Fibroblast of skin of left quadriceps (primary cell): ENCODE data around the gene SCAI.
A peak's percentile ranks its signal among the peaks of the same experiment; 100 is the strongest.
"Not testable (repeated sequence)": the region's sequence is repeated elsewhere in the genome, so short reads cannot be mapped to it uniquely, and the experiment has no call there.

Experiments
- DNase-seq, 2 experiments: peaks; one replicate each; pipeline ENCODE4 v3.0.0-alpha.2; 2013; ENCODE audit warnings: low read depth in 2 of 2

SCAI gene

DNA sequence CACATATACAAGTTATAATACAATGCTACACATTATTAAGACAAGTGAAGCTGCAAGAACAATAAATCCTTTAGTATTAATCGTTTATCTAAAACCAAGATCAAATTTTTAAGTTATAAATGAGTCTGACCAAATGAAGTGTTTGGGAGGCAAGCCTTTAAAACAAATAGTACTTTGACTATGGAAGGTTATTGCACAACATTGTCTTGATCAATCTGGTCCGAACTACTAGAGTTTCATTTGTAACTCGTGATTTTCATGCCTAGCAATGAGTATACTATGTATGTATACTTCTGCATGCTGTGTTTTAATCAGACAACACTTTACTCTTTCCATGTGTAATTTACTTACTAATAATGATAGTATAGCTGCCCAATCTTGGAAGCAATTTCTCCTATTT is 115.3 kb downstream of the SCAI start:
- no peak for DNase-seq

DNA sequence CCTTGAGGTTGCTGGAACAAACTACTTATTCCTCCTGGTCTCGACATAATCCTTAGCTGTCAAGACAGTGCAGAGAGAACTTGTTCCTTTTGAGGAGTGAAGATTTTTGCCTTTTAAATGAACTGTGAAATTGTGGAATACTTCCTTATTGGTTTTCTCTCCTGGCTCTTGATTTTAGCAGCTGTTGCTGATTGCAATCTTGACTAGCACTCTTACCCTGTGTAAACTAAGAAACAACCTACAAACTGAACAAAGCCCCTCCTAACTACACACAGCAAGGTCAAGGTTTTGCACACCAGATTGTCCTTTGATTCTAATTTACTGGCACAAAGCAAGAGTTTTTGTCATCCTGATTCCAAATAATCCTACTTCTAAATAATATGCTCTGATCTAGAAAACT is 118.4 kb downstream of the SCAI start:
- no peak for DNase-seq

GRCh38 chr9:125021069-125021468 is 122.3 kb downstream of the SCAI start:
- no peak for DNase-seq

GRCh38 chr9:125015655-125016054 is 127.7 kb downstream of the SCAI start:
- not testable (repeated sequence) for DNase-seq

- DNase-seq: not testable (repeated sequence)
Measured at GRCh38 chr9:125012013-125012412, 131.3 kb downstream of the SCAI start.

- no peak for DNase-seq
Measured at GRCh38 chr9:125008599-125008998, 134.7 kb downstream of the SCAI start.

DNA sequence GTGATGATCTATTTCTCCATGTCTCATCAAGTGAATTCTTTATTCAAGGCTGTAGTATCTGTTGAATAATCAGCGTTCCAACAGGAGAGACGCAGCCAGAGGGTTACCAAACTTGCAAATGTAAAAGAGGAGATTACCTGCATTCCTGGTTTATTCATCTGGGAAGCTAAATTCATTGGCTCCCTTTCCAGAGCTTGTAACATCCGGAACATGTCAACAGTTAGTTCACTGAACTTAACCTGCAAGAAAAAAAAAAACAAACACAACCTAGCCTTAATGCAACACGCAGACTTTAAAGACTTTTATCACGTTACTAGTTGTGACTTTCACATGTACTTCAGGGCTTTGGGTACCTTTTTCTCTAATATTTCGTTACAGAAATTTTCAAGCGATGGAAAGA is 140.0 kb downstream of the SCAI start:
- DNase-seq: no peak

DNA sequence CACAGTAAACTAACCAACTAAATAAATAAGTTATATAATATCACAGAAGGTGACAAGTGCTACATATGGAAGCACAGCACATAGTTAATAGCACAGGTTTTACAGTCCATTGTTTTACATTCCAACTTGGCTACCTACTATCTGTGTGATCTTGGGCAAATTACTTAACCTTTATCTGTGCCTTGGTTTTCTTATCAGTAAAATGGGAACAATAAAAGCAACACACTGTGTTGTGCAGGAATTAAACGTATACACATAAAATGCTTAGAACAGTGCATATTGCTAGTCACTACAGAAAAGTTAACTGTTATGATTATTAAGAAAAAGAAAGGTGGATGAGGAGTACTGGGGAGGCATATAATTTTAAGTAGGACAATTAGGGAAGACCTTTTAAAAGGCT is 159.6 kb downstream of the SCAI start:
- no peak for DNase-seq

DNA sequence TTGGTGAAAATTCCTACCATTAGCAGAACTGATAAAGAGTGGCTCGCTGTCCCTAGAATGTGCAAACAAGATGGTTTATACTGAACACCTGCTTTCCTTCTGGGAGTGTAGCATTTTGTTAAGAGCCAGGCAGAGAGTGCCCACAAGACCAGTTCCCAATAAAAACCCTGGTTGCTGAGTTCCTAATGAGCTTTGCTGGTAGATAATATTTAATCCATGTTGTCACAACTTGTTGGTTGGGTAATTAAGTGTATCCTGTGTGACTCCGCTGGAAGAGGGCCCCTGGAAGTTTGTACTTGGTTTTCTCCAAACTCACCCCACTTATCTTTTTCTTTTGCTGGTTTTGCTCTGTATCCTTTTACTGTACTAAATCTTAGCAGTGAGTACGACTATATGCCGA is 162.9 kb downstream of the SCAI start:
- DNase-seq: no peak

GRCh38 chr9:124975131-124975530 is 168.2 kb downstream of the SCAI start:
- no peak for DNase-seq

GRCh38 chr9:124973807-124974206 is 169.5 kb downstream of the SCAI start:
- DNase-seq: no peak

- no peak for DNase-seq
Measured at GRCh38 chr9:124972241-124972770, 171.0 kb downstream of the SCAI start.

GRCh38 chr9:124969401-124969800 is 173.9 kb downstream of the SCAI start:
- peak in 1 of 2 experiments; percentile 11 for DNase-seq

DNA sequence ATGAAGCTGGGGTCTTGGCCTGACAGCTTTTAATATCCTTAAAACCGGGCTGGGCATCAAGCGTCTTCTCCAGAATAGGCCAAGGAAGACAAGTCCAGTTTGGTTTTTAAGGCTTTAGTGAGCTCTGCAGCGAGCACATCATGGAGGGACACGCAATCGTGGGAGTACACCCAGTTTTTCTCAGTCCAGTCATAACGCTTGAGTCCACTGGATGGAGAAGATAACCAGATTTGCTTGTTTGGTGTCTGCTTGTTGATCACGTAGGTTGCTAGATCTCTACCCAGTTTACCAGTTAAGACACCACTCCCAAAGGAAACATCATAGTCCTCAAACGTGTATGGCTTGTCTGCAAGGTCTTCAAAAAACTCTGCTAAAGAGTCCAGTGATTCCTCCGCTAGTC is 175.1 kb downstream of the SCAI start:
- DNase-seq: no peak

- peak; percentile 16 to 20 for DNase-seq
Measured at GRCh38 chr9:124965775-124966568, 177.4 kb downstream of the SCAI start.

GRCh38 chr9:124964604-124965003 is 178.7 kb downstream of the SCAI start:
- DNase-seq: no peak

GRCh38 chr9:124964056-124964455 is 179.3 kb downstream of the SCAI start:
- no peak for DNase-seq

GRCh38 chr9:124960409-124960752 is 182.9 kb downstream of the SCAI start:
- DNase-seq: no peak

DNA sequence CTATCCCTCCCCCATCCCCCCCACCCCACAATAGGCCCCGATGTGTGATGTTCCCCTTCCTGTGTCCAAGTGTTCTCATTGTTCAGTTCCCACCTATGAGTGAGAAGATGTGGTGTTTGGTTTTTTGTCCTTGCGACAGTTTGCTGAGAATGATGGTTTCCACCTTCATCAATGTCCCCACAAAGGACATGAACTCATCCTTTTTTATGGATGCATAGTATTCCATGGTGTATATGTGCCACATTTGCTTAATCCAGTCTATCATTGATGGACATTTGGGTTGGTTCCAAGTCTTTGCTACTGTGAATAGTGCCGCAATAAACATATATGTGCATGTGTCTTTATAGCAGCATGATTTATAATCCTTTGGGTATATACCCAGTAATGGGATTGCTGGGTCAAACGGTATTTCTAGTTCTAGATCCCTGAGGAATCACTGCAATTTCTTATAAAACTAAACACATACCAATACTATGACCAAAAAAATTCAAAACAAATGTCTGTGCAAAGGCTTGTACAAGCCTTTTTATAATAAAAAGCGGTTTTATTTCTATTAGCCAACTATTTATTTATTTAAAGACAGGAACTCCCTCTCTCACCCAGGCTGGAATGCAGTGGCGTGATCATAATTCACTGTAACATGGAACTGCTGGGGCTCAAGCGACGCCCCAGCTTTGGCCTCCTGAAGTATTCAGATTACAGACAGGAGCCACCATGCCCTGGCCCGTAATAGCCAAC is 183.5 kb downstream of the SCAI start:
- not testable (repeated sequence) for DNase-seq

- no peak for DNase-seq
Measured at GRCh38 chr9:124954255-124954654, 189.1 kb downstream of the SCAI start.

GRCh38 chr9:124950050-124950718 is 193.1 kb downstream of the SCAI start:
- no peak for DNase-seq

DNA sequence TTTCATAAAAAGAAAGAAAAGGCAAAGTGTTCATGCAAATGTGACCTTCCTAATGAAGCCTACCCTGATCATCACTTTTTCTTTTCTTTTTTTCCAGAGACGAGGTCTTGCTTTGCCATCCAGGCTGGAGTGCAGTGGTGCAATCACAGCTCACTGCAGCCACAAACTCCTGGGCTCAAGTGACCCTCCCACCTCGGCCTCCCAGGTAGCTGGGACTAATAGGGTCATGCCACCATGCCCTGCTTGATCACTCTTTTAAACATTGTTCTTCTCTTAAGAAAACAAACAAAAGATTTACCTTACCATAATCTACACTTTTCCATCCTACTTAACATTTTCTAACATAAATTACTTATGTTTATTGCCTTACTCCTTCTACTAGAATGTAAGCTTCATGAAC is 193.9 kb downstream of the SCAI start:
- no peak for DNase-seq
